ENCODE data around the gene TTC29. TPM values are rescaled to one million over a fixed set of nuclear protein-coding genes. Genes with fewer than 3 reads are reported as not detected.

TTC29 gene
- total RNA-seq, 1 donor from 2014 or later: not detected

- Histone ChIP-seq H3K27me3 (ENCODE audit: control insufficient read depth, insufficient read depth, low read length) (no peaks in the 10 kb centered on the region), H3K4me3 (ENCODE audit: low read depth, low read length) (no peak overlapping the region), H3K36me3 (ENCODE audit: control insufficient read depth, insufficient read depth, low read length) (no peaks in the 10 kb centered on the region)
- DNase-seq (ENCODE audit: low read depth) (no peak), FAIRE-seq (no peak)
- no peak for TF ChIP-seq CTCF (IDR thresholded peaks at IDR 0.05; ENCODE audit: insufficient read depth, low read length, severe bottlenecking)
These were observed 150.0 kb downstream of the TTC29 start for GRCh38 chr4:146795711-146796110.

DNA sequence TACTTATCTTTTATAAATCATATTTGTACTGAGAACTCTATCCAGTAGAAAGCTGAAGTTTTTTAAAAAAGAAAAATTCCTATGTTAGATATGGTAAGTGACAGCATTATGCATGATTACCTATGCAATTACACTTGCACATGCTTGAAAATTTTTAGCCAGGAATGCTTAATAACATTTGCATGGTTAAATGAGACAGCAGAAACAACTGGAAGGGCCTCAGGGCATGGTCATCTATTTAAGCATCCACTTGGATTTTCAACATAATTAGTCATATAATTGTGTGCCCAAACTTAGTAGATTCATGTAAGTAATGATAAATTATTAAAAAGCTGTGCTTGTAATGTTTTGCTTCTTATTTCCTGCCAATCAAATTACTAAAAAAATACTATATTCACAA is 151.9 kb downstream of the TTC29 start:
- H3K4me3 ChIP-seq (ENCODE audit: low read depth, low read length): no peak overlapping the region
- no peak for FAIRE-seq
- no peaks in the 10 kb centered on the region for H3K27me3 ChIP-seq (ENCODE audit: control insufficient read depth, insufficient read depth, low read length)
- peak; percentile 47 for DNase-seq (ENCODE audit: low read depth)
- no peak for TF ChIP-seq CTCF (IDR thresholded peaks at IDR 0.05; ENCODE audit: insufficient read depth, low read length, severe bottlenecking)
- H3K36me3 ChIP-seq (ENCODE audit: control insufficient read depth, insufficient read depth, low read length): no peaks in the 10 kb centered on the region

- TF ChIP-seq CTCF (IDR thresholded peaks at IDR 0.05; ENCODE audit: insufficient read depth, low read length, severe bottlenecking): no peak
- DNase-seq (ENCODE audit: low read depth): peak; percentile 56
- no peaks in the 10 kb centered on the region for H3K27me3 ChIP-seq (ENCODE audit: control insufficient read depth, insufficient read depth, low read length)
- no peak for FAIRE-seq
- H3K4me3 ChIP-seq (ENCODE audit: low read depth, low read length): no peak overlapping the region
- no peaks in the 10 kb centered on the region for H3K36me3 ChIP-seq (ENCODE audit: control insufficient read depth, insufficient read depth, low read length)
These were observed 154.2 kb downstream of the TTC29 start for GRCh38 chr4:146791439-146791838.

GRCh38 chr4:146790515-146790914 is 155.1 kb downstream of the TTC29 start:
- Histone ChIP-seq H3K4me3 (ENCODE audit: low read depth, low read length) (no peak overlapping the region), H3K36me3 (ENCODE audit: control insufficient read depth, insufficient read depth, low read length) (no peaks in the 10 kb centered on the region), H3K27me3 (ENCODE audit: control insufficient read depth, insufficient read depth, low read length) (no peaks in the 10 kb centered on the region)
- DNase-seq (ENCODE audit: low read depth) (peak; percentile 97), FAIRE-seq (peak; percentile 66)
- TF ChIP-seq CTCF (IDR thresholded peaks at IDR 0.05; ENCODE audit: insufficient read depth, low read length, severe bottlenecking): no peak

DNA sequence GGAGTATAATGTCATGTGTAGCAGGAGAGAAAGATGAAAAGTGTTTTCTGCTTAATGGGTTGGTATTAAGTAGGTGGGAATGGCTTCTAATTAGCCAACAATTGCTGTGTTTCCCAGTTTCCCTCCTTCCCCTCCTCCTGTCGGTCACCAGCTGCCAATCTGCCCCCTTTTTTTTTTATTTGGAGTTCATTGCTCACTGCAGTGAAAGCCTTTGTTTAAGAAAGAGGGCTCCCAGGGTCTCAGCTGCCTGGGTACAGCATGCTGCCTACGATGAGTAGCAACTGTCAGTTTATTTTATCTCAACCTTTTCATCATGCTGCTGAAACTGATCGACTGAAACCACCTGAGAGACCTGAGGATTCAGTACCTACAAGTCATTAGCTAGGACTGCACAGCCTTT is 157.9 kb downstream of the TTC29 start:
- no peaks in the 10 kb centered on the region for H3K27me3 ChIP-seq (ENCODE audit: control insufficient read depth, insufficient read depth, low read length)
- no peaks in the 10 kb centered on the region for H3K36me3 ChIP-seq (ENCODE audit: control insufficient read depth, insufficient read depth, low read length)
- no peak for TF ChIP-seq CTCF (IDR thresholded peaks at IDR 0.05; ENCODE audit: insufficient read depth, low read length, severe bottlenecking)
- no peak for DNase-seq (ENCODE audit: low read depth)
- no peak overlapping the region for H3K4me3 ChIP-seq (ENCODE audit: low read depth, low read length)
- no peak for FAIRE-seq

GRCh38 chr4:146776691-146777090 is 169.0 kb downstream of the TTC29 start:
- no peak for TF ChIP-seq CTCF (IDR thresholded peaks at IDR 0.05; ENCODE audit: insufficient read depth, low read length, severe bottlenecking)
- no peaks in the 10 kb centered on the region for H3K36me3 ChIP-seq (ENCODE audit: control insufficient read depth, insufficient read depth, low read length)
- H3K27me3 ChIP-seq (ENCODE audit: control insufficient read depth, insufficient read depth, low read length): no peaks in the 10 kb centered on the region
- FAIRE-seq: no peak
- DNase-seq (ENCODE audit: low read depth): no peak
- H3K4me3 ChIP-seq (ENCODE audit: low read depth, low read length): no peak overlapping the region

Data from bronchial epithelial cell (primary cell).